LNCaP clone FGC (cell line): ENCODE data around the gene SKAP2.

ENCODE experiments used
- DNase-seq: peaks from one replicate; pipeline ENCODE4 v3.0.0-alpha.2; 2011; ENCODE audit warnings: low read depth
- H3K4me3 ChIP-seq: 2 replicates; pipeline ENCODE4 v1.5.1; 2011; ENCODE audit warnings: mild to moderate bottlenecking, low read depth, low read length, control low read depth
- CTCF ChIP-seq: IDR thresholded peaks from 2 replicates; pipeline ENCODE4 v1.5.1; 2012; ENCODE audit warnings: mild to moderate bottlenecking; ENCODE audit not compliant: control insufficient read depth, insufficient read depth; ENCODE audit errors: extremely low read depth

The SKAP2 gene

GRCh38 chr7:26777385-26777784 is 87.0 kb downstream of the SKAP2 start:
- H3K4me3 ChIP-seq, result no peak overlapping the region
- peak; percentile 58 for DNase-seq
- peak; percentile 36 for TF ChIP-seq CTCF

GRCh38 chr7:26760501-26760900 is 103.9 kb downstream of the SKAP2 start:
- DNase-seq, result no peak
- no peak for TF ChIP-seq CTCF
- H3K4me3 ChIP-seq, result no peak overlapping the region

GRCh38 chr7:26759108-26759507 is 105.3 kb downstream of the SKAP2 start:
- no peak overlapping the region for H3K4me3 ChIP-seq
- no peak for TF ChIP-seq CTCF
- DNase-seq, result no peak

GRCh38 chr7:26743205-26743604 is 121.2 kb downstream of the SKAP2 start:
- no peak for DNase-seq
- no peak for TF ChIP-seq CTCF

GRCh38 chr7:26735976-26736600 is 128.3 kb downstream of the SKAP2 start:
- no peak for TF ChIP-seq CTCF
- H3K4me3 ChIP-seq, result no peak overlapping the region
- DNase-seq, result no peak

More at GRCh38 chr7:26743205-26743604, 121.2 kb downstream of the SKAP2 start:
- no peak overlapping the region for H3K4me3 ChIP-seq

- H3K4me3 ChIP-seq, result no peak overlapping the region
- TF ChIP-seq CTCF, result no peak
- DNase-seq, result no peak
These were observed 135.1 kb downstream of the SKAP2 start for GRCh38 chr7:26729150-26729775.

GRCh38 chr7:26726051-26726450 is 138.3 kb downstream of the SKAP2 start:
- H3K4me3 ChIP-seq, result no peak overlapping the region
- TF ChIP-seq CTCF, result no peak
- DNase-seq, result no peak
